Natural killer cell (primary cell): Measurements from ENCODE around the gene NEBL. TPM values are rescaled to one million over a fixed set of nuclear protein-coding genes. Genes with fewer than 3 reads are reported as not detected.

Source experiments
- ATAC-seq, 3 donors: fragments of 150-1000 bp in 2 of 3; fragments of 200-7000 bp in 1 of 3; cut with Tn5 transposase; 1 replicate in 1 of 3; 2 replicates in 2 of 3; pipeline ENCODE4 v1.10.0; 2021; ENCODE audit warnings: mild to moderate bottlenecking in 2 of 3, moderate library complexity in 2 of 3
- DNase-seq, 2 donors: peaks; one replicate each; pipeline versions ENCODE4 v3.0.0 to v3.0.0-alpha.2; 2013 to 2021; ENCODE audit warnings: mixed read lengths in 1 of 2
- H3K27ac ChIP-seq: one replicate; pipeline ENCODE4 v1.5.1; 2013; ENCODE audit warnings: mild to moderate bottlenecking, low read length
- H3K27me3 ChIP-seq: one replicate; pipeline ENCODE4 v1.6.1; 2013; ENCODE audit warnings: low read length; ENCODE audit not compliant: control insufficient read depth, insufficient read depth
- H3K36me3 ChIP-seq: one replicate; pipeline ENCODE4 v1.6.1; 2013; ENCODE audit warnings: low read length; ENCODE audit not compliant: control insufficient read depth, insufficient read depth
- H3K4me1 ChIP-seq: one replicate; pipeline ENCODE4 v1.6.1; 2013; ENCODE audit warnings: low read length; ENCODE audit not compliant: control insufficient read depth, insufficient read depth
- H3K4me3 ChIP-seq: one replicate; pipeline ENCODE4 v1.5.1; 2013; ENCODE audit warnings: low read length
- H3K9me3 ChIP-seq: one replicate; pipeline ENCODE4 v1.6.1; 2013; ENCODE audit warnings: low read length; ENCODE audit not compliant: control insufficient read depth, insufficient read depth
- H3K27ac Mint-ChIP-seq, 2 donors: one replicate each; pipeline ENCODE4 v1.8.0; 2022; ENCODE audit warnings: mild to moderate bottlenecking in 2 of 2, mixed read lengths in 2 of 2, moderate library complexity in 1 of 2
- H3K27me3 Mint-ChIP-seq, 2 donors: one replicate each; pipeline ENCODE4 v1.8.0; 2022; ENCODE audit warnings: low read depth in 2 of 2, mixed read lengths in 2 of 2
- H3K36me3 Mint-ChIP-seq: one replicate; pipeline ENCODE4 v1.8.0; 2022; ENCODE audit warnings: mixed read lengths
- H3K4me1 Mint-ChIP-seq, 2 donors: one replicate each; pipeline ENCODE4 v1.8.0; 2022; ENCODE audit warnings: mixed read lengths in 2 of 2
- H3K4me3 Mint-ChIP-seq: one replicate; pipeline ENCODE4 v1.8.0; 2022; ENCODE audit warnings: mild to moderate bottlenecking, moderate library complexity, mixed read lengths
- H3K9me3 Mint-ChIP-seq, 2 donors: one replicate each; pipeline ENCODE4 v1.8.0; 2022; ENCODE audit warnings: mixed read lengths in 2 of 2
- WGBS: methylation state at CpG from one replicate; pipeline ENCODE4 v1.1.7; 2013; ENCODE audit warnings: missing lambda C conversion rate; ENCODE audit not compliant: insufficient coverage; 5-methylcytosine and 5-hydroxymethylcytosine counted together
- intact Hi-C: fragments of 100-400 bp; cut with micrococcal nuclease; formaldehyde crosslinking; loops from one replicate; pipeline ENCODE4 v1.14.2; 2022
- total RNA-seq, 4 donors: library from RNA; stranded (reverse); fragments of 120-200 nt in 1 of 4; gene quantifications; one replicate each; pipeline versions ENCODE4 v1.2.3 to v1.2.4, GENCODE V29; 2013 to 2022
- TF ChIP-seq, protein P1 (sequence below): fragments of 200-600 bp; IDR thresholded peaks from one replicate; pipeline ENCODE4 v1.8.0; 2022; ENCODE audit warnings: antibody characterized with exemption

NEBL gene
- total RNA-seq, 3 donors from 2014 or later (not counting 1 experiment from before 2014, with no cell fraction given), result 1.1 to 1.5 TPM; not detected in 1

DNA sequence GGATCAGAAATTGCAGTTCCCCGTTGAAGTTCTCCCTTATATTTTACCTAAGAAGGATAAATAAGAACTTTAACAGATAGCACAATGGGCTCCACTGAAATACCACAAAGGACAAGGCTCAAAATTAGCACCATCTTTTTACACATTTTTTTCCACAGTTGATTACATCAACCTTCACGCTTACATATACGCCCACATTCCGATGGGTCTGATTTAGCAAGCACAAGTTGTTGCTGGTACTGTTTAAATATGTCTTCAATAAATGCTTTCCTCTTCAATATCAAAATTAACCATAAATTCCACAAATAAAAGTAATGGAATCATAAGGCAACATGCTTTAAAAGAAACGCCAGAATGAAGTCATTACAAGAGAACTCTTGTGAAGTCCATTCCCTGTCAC lies 79.5 kb downstream of the NEBL start:
- Histone ChIP-seq H3K4me1 (no peaks in the 10 kb centered on the region), H3K27ac (no peak overlapping the region), H3K27me3 (no peaks in the 10 kb centered on the region), H3K36me3 (no peaks in the 10 kb centered on the region), H3K9me3 (no peaks in the 10 kb centered on the region), H3K4me3 (no peak overlapping the region)
- Mint-ChIP-seq H3K27ac (no peak overlapping the region), H3K36me3 (no peaks in the 10 kb centered on the region), H3K9me3 (no peaks in the 10 kb centered on the region), H3K4me1 (no peaks in the 10 kb centered on the region), H3K27me3 (peaks cover 4 to 14% of the 10 kb centered on the region in 2 donors), H3K4me3 (no peak overlapping the region)
- ATAC-seq, result no peak
- DNase-seq, result no peak
- TF ChIP-seq, protein P1, sequence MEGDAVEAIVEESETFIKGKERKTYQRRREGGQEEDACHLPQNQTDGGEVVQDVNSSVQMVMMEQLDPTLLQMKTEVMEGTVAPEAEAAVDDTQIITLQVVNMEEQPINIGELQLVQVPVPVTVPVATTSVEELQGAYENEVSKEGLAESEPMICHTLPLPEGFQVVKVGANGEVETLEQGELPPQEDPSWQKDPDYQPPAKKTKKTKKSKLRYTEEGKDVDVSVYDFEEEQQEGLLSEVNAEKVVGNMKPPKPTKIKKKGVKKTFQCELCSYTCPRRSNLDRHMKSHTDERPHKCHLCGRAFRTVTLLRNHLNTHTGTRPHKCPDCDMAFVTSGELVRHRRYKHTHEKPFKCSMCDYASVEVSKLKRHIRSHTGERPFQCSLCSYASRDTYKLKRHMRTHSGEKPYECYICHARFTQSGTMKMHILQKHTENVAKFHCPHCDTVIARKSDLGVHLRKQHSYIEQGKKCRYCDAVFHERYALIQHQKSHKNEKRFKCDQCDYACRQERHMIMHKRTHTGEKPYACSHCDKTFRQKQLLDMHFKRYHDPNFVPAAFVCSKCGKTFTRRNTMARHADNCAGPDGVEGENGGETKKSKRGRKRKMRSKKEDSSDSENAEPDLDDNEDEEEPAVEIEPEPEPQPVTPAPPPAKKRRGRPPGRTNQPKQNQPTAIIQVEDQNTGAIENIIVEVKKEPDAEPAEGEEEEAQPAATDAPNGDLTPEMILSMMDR, result no peak
- WGBS, result 95% methylated on average over 5 of the region's 5 CpGs
- intact Hi-C loops, result no loop called here

DNA sequence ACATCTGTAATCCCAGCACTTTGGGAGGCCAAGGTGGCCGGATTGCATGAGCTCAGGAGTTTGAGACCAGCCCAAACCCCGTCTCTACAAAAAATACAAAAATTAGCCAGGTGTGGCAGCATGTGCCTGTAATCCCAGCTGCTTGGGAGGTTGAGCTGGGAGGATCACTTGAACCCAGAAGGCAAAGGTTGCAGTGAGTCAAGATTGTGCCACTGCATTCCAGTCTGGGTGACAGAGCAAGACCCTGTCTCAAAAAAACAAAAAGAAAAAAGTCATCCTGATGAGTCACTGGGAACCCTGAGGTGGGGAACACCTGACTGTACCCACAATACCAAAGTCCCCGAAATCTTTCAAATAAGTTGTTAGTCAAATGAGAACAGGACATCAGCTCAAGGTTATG lies 80.0 kb downstream of the NEBL start:
- intact Hi-C loops, result no loop called here
- H3K9me3 Mint-ChIP-seq, result no peaks in the 10 kb centered on the region
- H3K27ac Mint-ChIP-seq, result no peak overlapping the region
- H3K4me1 Mint-ChIP-seq, result no peaks in the 10 kb centered on the region
- no peak overlapping the region for H3K27ac ChIP-seq
- TF ChIP-seq, protein P1, result no peak
- no peaks in the 10 kb centered on the region for H3K36me3 Mint-ChIP-seq
- no peaks in the 10 kb centered on the region for H3K27me3 ChIP-seq
- no peak overlapping the region for H3K4me3 Mint-ChIP-seq
- H3K36me3 ChIP-seq, result no peaks in the 10 kb centered on the region
- no peaks in the 10 kb centered on the region for H3K9me3 ChIP-seq
- DNase-seq (no peak), ATAC-seq (no peak)
- 85% methylated on average over 3 of the region's 3 CpGs for WGBS
- no peak overlapping the region for H3K4me3 ChIP-seq
- H3K4me1 ChIP-seq, result no peaks in the 10 kb centered on the region
- H3K27me3 Mint-ChIP-seq, result peaks cover 4 to 14% of the 10 kb centered on the region in 2 donors

DNA sequence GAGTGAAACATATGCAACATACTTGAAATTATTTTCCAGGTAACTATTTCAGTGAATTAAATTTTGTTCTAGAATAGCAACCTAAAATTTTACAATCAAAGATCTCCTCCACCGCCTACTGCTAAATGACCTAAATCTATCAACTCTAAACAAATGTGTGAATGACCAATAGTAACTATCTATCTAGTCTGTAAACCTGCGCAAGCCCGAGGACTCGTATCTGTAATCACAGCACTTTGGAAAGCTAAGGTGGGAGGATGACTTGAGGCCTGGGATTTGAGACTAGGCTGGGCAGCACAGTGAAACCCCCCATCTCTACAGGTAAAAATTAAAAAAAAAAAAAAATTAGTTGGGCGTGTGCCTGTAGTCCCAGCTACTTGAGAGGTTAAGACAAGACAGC lies 83.0 kb downstream of the NEBL start:
- Mint-ChIP-seq H3K4me1 (no peaks in the 10 kb centered on the region), H3K27ac (no peak overlapping the region), H3K4me3 (no peak overlapping the region), H3K27me3 (peaks cover 3 to 26% of the 10 kb centered on the region in 2 donors), H3K36me3 (no peaks in the 10 kb centered on the region), H3K9me3 (no peaks in the 10 kb centered on the region)
- intact Hi-C loops, result no loop called here
- Histone ChIP-seq H3K4me1 (no peaks in the 10 kb centered on the region), H3K36me3 (no peaks in the 10 kb centered on the region), H3K27me3 (no peaks in the 10 kb centered on the region), H3K4me3 (no peak overlapping the region), H3K9me3 (no peaks in the 10 kb centered on the region), H3K27ac (no peak overlapping the region)
- DNase-seq, result no peak
- no peak for ATAC-seq
- TF ChIP-seq, protein P1, result no peak
- WGBS, result 89% methylated on average over 2 of the region's 5 CpGs

DNA sequence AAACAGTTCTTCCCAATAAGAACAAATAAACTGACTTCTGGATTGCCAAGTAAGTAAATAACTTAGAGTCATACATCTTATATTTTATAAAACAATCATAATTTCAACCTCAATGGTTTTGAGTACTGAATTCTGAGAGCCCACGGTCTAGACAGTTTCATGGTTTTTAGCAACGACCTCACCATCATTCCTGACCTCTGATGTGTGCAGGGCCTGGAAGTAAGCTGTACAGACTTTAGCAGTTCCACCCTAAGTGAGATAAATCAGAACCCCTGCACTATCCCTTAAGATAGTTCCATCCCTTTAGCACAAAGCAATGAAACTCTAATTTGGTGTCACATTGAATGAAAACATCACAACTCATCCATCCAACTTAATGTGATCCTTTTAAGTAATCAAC lies 86.0 kb downstream of the NEBL start:
- ATAC-seq (no peak), DNase-seq (no peak)
- no peak overlapping the region for H3K27ac ChIP-seq
- H3K27ac Mint-ChIP-seq, result no peak overlapping the region
- H3K4me3 Mint-ChIP-seq, result no peak overlapping the region
- 78% methylated on average over 2 of the region's 2 CpGs for WGBS
- peaks cover 11 to 30% of the 10 kb centered on the region in 2 donors for H3K27me3 Mint-ChIP-seq
- no peaks in the 10 kb centered on the region for H3K9me3 ChIP-seq
- no peaks in the 10 kb centered on the region for H3K4me1 Mint-ChIP-seq
- no peaks in the 10 kb centered on the region for H3K27me3 ChIP-seq
- no peaks in the 10 kb centered on the region for H3K36me3 ChIP-seq
- H3K4me3 ChIP-seq, result no peak overlapping the region
- H3K9me3 Mint-ChIP-seq, result no peaks in the 10 kb centered on the region
- H3K36me3 Mint-ChIP-seq, result no peaks in the 10 kb centered on the region
- intact Hi-C loops, result no loop called here
- TF ChIP-seq, protein P1, result no peak
- no peaks in the 10 kb centered on the region for H3K4me1 ChIP-seq
